Measurements from ENCODE around the gene HLA-DPB1.

- TF ChIP-seq EZH2 (IDR thresholded peaks at IDR 0.05; ENCODE audit: borderline replicate concordance, low read length) (no peak), CTCF (IDR thresholded peaks at IDR 0.05; ENCODE audit: low read length) (no peak)
These were observed 602 bp upstream of the HLA-DPB1 start for GRCh38 chr6:33075208-33075567.

Data from OCI-LY1 (cell line).